Measurements from ENCODE around the gene PGAM5.

DNA sequence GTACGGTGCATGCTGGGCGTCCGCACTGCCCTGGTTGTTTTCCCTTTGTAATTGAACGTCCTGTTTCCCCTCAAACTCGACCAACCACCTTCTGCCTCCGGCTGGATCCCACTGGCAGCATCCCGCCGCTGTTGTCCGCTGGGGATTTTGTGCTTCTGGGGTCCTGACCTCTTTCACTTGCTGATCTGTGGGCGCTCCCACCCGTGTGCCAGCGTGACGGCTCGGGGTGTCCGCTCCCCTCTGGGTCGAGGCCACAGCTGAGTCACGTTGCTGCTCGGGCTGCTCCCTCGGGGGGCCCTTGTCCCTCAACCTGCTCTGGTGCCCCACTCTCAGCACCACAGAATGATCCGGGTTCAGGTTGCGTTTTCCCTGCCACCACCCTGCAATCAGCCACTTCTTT, 8.0 kb downstream of the PGAM5 start:
- TF ChIP-seq CTCF (IDR thresholded peaks at IDR 0.05) (no peak), POLR2A (IDR thresholded peaks at IDR 0.05) (no peak)
